Keratinocyte (primary cell): ENCODE results near the gene ZBTB7B. TPM values are rescaled to one million over a fixed set of nuclear protein-coding genes. Genes with fewer than 3 reads are reported as not detected.
A peak's percentile ranks its signal among the peaks of the same experiment; 100 is the strongest.

Source experiments
- DNase-seq: peaks from one replicate; pipeline ENCODE4 v3.0.0-alpha.2; 2011; ENCODE audit warnings: low read depth, missing footprints, low spot score
- FAIRE-seq: peaks from 2 replicates; lab custom pipeline; 2011; peaks lifted over from hg19 to GRCh38; lab: Jason Lieb, UNC
- H2AFZ ChIP-seq: 2 replicates; pipeline ENCODE4 v1.6.0; 2012; ENCODE audit warnings: low read length, control low read depth, inconsistent platforms; ENCODE audit not compliant: control insufficient read depth
- H3K27ac ChIP-seq: 2 replicates; pipeline ENCODE4 v1.5.1; 2011; ENCODE audit warnings: low read length; ENCODE audit not compliant: control insufficient read depth, insufficient read depth
- H3K27me3 ChIP-seq: 3 replicates; pipeline ENCODE4 v1.6.0; 2011; ENCODE audit warnings: low read length; ENCODE audit not compliant: control insufficient read depth, insufficient read depth; ENCODE audit errors: extremely low read depth
- H3K36me3 ChIP-seq, 2 experiments: 2 replicates in 1 of 2; 3 replicates in 1 of 2; pipeline ENCODE4 v1.5.1; 2011; ENCODE audit warnings: low read length in 2 of 2, mild to moderate bottlenecking in 1 of 2; ENCODE audit not compliant: control insufficient read depth in 2 of 2, insufficient read depth in 2 of 2; ENCODE audit errors: extremely low read depth in 1 of 2
- H3K4me1 ChIP-seq: 3 replicates; pipeline ENCODE4 v1.5.1; 2011; ENCODE audit warnings: low read length; ENCODE audit not compliant: control insufficient read depth, insufficient read depth; ENCODE audit errors: extremely low read depth
- H3K4me2 ChIP-seq: 3 replicates; pipeline ENCODE4 v1.6.0; 2011; ENCODE audit warnings: low read depth, low read length; ENCODE audit not compliant: control insufficient read depth, insufficient read depth; ENCODE audit errors: extremely low read depth
- H3K4me3 ChIP-seq, 3 experiments: fragments of 200-600 bp in 1 of 3; sonication (generic) in 1 of 3; 2 replicates in 2 of 3; 3 replicates in 1 of 3; pipeline ENCODE4 v1.5.1; 2011 to 2016; ENCODE audit warnings: low read length in 3 of 3, mild to moderate bottlenecking in 3 of 3, control low read depth in 2 of 3, inconsistent platforms in 1 of 3, low read depth in 1 of 3, mixed read lengths in 1 of 3, mixed run types in 1 of 3, moderate library complexity in 1 of 3; ENCODE audit not compliant: control insufficient read depth in 2 of 3, insufficient read depth in 2 of 3; ENCODE audit errors: extremely low read depth in 1 of 3
- H3K79me2 ChIP-seq: 2 replicates; pipeline ENCODE4 v1.6.0; 2012; ENCODE audit warnings: low read length; ENCODE audit not compliant: control insufficient read depth, insufficient read depth
- H3K9ac ChIP-seq: 3 replicates; pipeline ENCODE4 v1.6.0; 2011; ENCODE audit warnings: low read length; ENCODE audit not compliant: control insufficient read depth, insufficient read depth; ENCODE audit errors: extremely low read depth
- H3K9me1 ChIP-seq: 3 replicates; pipeline ENCODE4 v1.6.0; 2011; ENCODE audit warnings: low read length; ENCODE audit not compliant: control insufficient read depth, insufficient read depth; ENCODE audit errors: extremely low read depth
- H3K9me3 ChIP-seq: 2 replicates; pipeline ENCODE4 v1.5.1; 2012; ENCODE audit warnings: low read depth, low read length; ENCODE audit not compliant: control insufficient read depth
- H4K20me1 ChIP-seq: 3 replicates; pipeline ENCODE4 v1.6.0; 2011; ENCODE audit warnings: low read length; ENCODE audit not compliant: control insufficient read depth, insufficient read depth; ENCODE audit errors: extremely low read depth
- CTCF ChIP-seq, 3 experiments: IDR thresholded peaks in 1 of 3; conservative IDR thresholded peaks in 1 of 3; optimal IDR thresholded peaks in 1 of 3; 2 replicates in 2 of 3; 3 replicates in 1 of 3; pipeline versions ENCODE3 to v1.5.1; 2011; ENCODE audit warnings: low read length in 3 of 3, mild to moderate bottlenecking in 3 of 3, moderate library complexity in 2 of 3, control low read depth in 1 of 3, inconsistent platforms in 1 of 3; ENCODE audit not compliant: insufficient read depth in 2 of 3; ENCODE audit errors: extremely low read depth in 1 of 3
- EZH2 ChIP-seq: IDR thresholded peaks from one replicate; pipeline ENCODE4 v1.6.1; 2012; ENCODE audit warnings: inconsistent platforms, mild to moderate bottlenecking, low read length, moderate library complexity
- dilution Hi-C: fragments of 300-500 bp; cut with MboI; formaldehyde crosslinking; loops from one replicate; pipeline ENCODE4 v1.7.0; 2020; ENCODE audit warnings: low sequenced_read_pairs; ENCODE audit not compliant: extremely low pct_ligation_motif_present
- polyA plus RNA-seq, 5 experiments: library from polyadenylated mRNA; depleted of rRNA in 3 of 5; stranded (reverse) in 3 of 5; stranded (forward) in 1 of 5; unstranded in 1 of 5; fragments of >200 nt; gene quantifications; 1 replicate in 1 of 5; 2 replicates in 3 of 5; 3 replicates in 1 of 5; pipeline versions ENCODE4 v1.2.1 to v1.2.3, GENCODE V29; 2011 to 2012; ENCODE audit warnings: missing spikeins in 2 of 5, low read depth in 1 of 5, low replicate concordance in 1 of 5

Gene ZBTB7B
- polyA plus RNA-seq, 1 donor (not counting 4 experiments of a cell fraction or from before 2014, with no cell fraction given): 20.9 TPM

DNA sequence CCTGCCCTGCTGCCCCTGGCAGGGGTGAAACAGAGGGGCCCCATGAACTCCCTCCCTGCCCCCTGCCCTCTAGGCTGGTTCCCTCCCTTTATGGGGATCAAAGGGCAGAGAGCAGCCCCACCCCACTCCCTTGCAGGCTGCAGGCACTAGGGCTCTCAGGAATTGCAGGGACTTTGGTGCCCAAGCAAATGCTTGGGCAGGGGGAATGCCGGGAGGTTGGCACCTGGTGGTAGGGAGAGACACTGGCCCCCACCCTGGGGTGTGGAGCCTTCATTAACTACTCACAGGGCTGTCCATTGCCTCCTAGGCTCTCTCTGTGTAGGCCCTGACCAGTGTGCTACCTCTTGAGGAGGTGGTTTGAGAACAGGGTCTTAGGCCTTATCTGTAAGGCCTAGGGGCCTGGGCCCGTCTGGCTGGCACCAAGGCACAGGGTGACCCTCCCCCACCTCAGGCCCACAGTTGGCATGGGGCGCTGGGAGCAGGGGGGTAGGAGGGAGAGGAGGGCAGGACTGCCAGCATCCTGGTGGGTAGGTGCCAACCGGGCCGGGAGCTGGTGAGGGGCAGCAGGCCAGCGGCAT lies 4.7 kb downstream of the ZBTB7B start:
- Histone ChIP-seq H3K9me3 (no peaks in the 10 kb centered on the region), H3K4me3 (peak overlapping the region in 1 of 3 experiments; percentile 57), H4K20me1 (no peaks in the 10 kb centered on the region), H3K9me1 (no peaks in the 10 kb centered on the region), H3K27ac (no peak overlapping the region), H3K9ac (no peak overlapping the region), H3K4me2 (peak overlapping the region; percentile 66), H3K36me3 (peaks cover 1 to 31% of the 10 kb centered on the region in 2 experiments), H3K27me3 (no peaks in the 10 kb centered on the region), H3K79me2 (peaks cover 78% of the 10 kb centered on the region), H2AFZ (no peak overlapping the region), H3K4me1 (peaks cover 77% of the 10 kb centered on the region)
- DNase-seq (no peak), FAIRE-seq (no peak)
- no peak for TF ChIP-seq CTCF (optimal IDR thresholded peaks at IDR 0.05 in 1 of 3, IDR thresholded peaks at IDR 0.05 in 1 of 3, conservative IDR thresholded peaks at IDR 0.05 in 1 of 3; ENCODE audit: extremely low read depth in 1 of 3, insufficient read depth in 2 of 3, low read length in 3 of 3)
- TF ChIP-seq EZH2: no peak
- dilution Hi-C loops: no loop called here

DNA sequence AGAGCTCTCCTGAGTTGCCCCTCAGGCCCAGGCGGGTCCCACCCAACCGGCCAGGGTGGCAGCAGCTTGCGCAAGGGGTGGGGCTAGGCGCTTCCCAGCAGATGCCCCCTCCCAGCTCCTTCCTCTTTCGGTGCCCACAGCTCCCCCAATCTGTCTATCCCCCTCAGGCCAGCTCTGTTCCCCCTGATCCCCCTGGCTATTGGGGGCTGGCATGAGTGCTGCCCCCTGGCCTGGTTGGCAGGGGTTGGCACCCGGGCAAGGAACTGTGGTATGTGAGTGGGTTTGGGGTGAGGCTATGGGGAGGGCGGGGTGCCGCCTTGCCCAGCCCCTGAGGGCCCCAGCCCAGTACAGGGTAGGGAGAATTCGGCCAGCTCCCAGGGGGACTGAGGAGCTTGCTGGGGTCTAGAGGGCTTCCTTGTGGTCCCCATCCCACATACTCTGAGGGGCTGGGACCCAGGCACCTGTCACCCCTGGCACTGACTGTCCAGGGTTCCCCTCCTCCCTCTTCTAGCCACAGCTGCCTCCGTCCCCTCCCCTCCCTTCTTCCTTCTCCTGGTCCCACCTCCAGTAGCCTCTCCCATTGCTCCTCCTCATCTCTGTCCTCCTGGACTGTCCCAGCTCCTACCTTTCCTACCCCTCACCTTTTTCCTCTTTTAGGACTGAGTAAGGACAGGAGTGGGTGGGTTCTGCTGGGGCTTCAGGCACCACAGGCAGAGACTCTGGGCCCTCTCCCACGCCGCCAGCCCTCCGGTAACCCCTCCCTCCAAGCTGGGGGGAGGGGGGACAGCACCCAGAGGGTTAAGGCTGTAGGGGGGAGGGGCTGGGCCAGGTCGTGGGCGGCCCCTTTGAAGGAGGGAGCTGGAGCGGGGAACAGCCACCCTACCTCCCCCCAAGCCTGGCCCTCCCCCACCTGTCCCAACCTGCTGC lies 5.7 kb downstream of the ZBTB7B start:
- Histone ChIP-seq H3K4me1 (peaks cover 86% of the 10 kb centered on the region), H3K79me2 (peaks cover 76% of the 10 kb centered on the region), H4K20me1 (peaks cover 3% of the 10 kb centered on the region), H3K4me3 (peak overlapping the region; percentile 37 to 57 (median 44)), H3K27me3 (no peaks in the 10 kb centered on the region), H3K9me3 (no peaks in the 10 kb centered on the region), H3K27ac (no peak overlapping the region), H3K36me3 (peaks cover 4 to 35% of the 10 kb centered on the region in 2 experiments), H2AFZ (no peak overlapping the region), H3K9me1 (no peaks in the 10 kb centered on the region), H3K9ac (peak overlapping the region; percentile 33), H3K4me2 (peak overlapping the region; percentile 66)
- FAIRE-seq (no peak), DNase-seq (no peak)
- no peak for TF ChIP-seq EZH2
- dilution Hi-C loops: no loop called here
